Natural killer cell (primary cell): ENCODE measurements around the gene PRLH. TPM values are rescaled to one million over a fixed set of nuclear protein-coding genes. Genes with fewer than 3 reads are reported as not detected.

ENCODE experiments used
- ATAC-seq, 3 donors: fragments of 150-1000 bp in 2 of 3; fragments of 200-7000 bp in 1 of 3; cut with Tn5 transposase; 1 replicate in 1 of 3; 2 replicates in 2 of 3; pipeline ENCODE4 v1.10.0; 2021; ENCODE audit warnings: mild to moderate bottlenecking in 2 of 3, moderate library complexity in 2 of 3
- DNase-seq, 2 donors: peaks; one replicate each; pipeline versions ENCODE4 v3.0.0 to v3.0.0-alpha.2; 2013 to 2021; ENCODE audit warnings: mixed read lengths in 1 of 2
- H3K27ac ChIP-seq: one replicate; pipeline ENCODE4 v1.5.1; 2013; ENCODE audit warnings: mild to moderate bottlenecking, low read length
- H3K27me3 ChIP-seq: one replicate; pipeline ENCODE4 v1.6.1; 2013; ENCODE audit warnings: low read length; ENCODE audit not compliant: control insufficient read depth, insufficient read depth
- H3K36me3 ChIP-seq: one replicate; pipeline ENCODE4 v1.6.1; 2013; ENCODE audit warnings: low read length; ENCODE audit not compliant: control insufficient read depth, insufficient read depth
- H3K4me1 ChIP-seq: one replicate; pipeline ENCODE4 v1.6.1; 2013; ENCODE audit warnings: low read length; ENCODE audit not compliant: control insufficient read depth, insufficient read depth
- H3K4me3 ChIP-seq: one replicate; pipeline ENCODE4 v1.5.1; 2013; ENCODE audit warnings: low read length
- H3K9me3 ChIP-seq: one replicate; pipeline ENCODE4 v1.6.1; 2013; ENCODE audit warnings: low read length; ENCODE audit not compliant: control insufficient read depth, insufficient read depth
- H3K27ac Mint-ChIP-seq, 2 donors: one replicate each; pipeline ENCODE4 v1.8.0; 2022; ENCODE audit warnings: mild to moderate bottlenecking in 2 of 2, mixed read lengths in 2 of 2, moderate library complexity in 1 of 2
- H3K27me3 Mint-ChIP-seq, 2 donors: one replicate each; pipeline ENCODE4 v1.8.0; 2022; ENCODE audit warnings: low read depth in 2 of 2, mixed read lengths in 2 of 2
- H3K36me3 Mint-ChIP-seq: one replicate; pipeline ENCODE4 v1.8.0; 2022; ENCODE audit warnings: mixed read lengths
- H3K4me1 Mint-ChIP-seq, 2 donors: one replicate each; pipeline ENCODE4 v1.8.0; 2022; ENCODE audit warnings: mixed read lengths in 2 of 2
- H3K4me3 Mint-ChIP-seq: one replicate; pipeline ENCODE4 v1.8.0; 2022; ENCODE audit warnings: mild to moderate bottlenecking, moderate library complexity, mixed read lengths
- H3K9me3 Mint-ChIP-seq, 2 donors: one replicate each; pipeline ENCODE4 v1.8.0; 2022; ENCODE audit warnings: mixed read lengths in 2 of 2
- CTCF ChIP-seq: fragments of 200-600 bp; IDR thresholded peaks from one replicate; pipeline ENCODE4 v1.8.0; 2022; ENCODE audit warnings: antibody characterized with exemption
- WGBS: methylation state at CpG from one replicate; pipeline ENCODE4 v1.1.7; 2013; ENCODE audit warnings: missing lambda C conversion rate; ENCODE audit not compliant: insufficient coverage; 5-methylcytosine and 5-hydroxymethylcytosine counted together
- intact Hi-C: fragments of 100-400 bp; cut with micrococcal nuclease; formaldehyde crosslinking; loops from one replicate; pipeline ENCODE4 v1.14.2; 2022
- total RNA-seq, 4 donors: library from RNA; stranded (reverse); fragments of 120-200 nt in 1 of 4; gene quantifications; one replicate each; pipeline versions ENCODE4 v1.2.3 to v1.2.4, GENCODE V29; 2013 to 2022

PRLH gene
- total RNA-seq, 3 donors from 2014 or later (not counting 1 experiment from before 2014, with no cell fraction given), result not detected

- no peak for TF ChIP-seq CTCF
Measured at GRCh38 chr2:237591141-237591881, 24.9 kb downstream of the PRLH start.

GRCh38 chr2:237592425-237592980 lies 26.1 kb downstream of the PRLH start:
- WGBS, result 91% methylated on average over 18 of the region's 18 CpGs
- DNase-seq (no peak), ATAC-seq (no peak)
- Histone ChIP-seq H3K4me1 (peaks cover 6% of the 10 kb centered on the region), H3K4me3 (no peak overlapping the region), H3K27me3 (no peaks in the 10 kb centered on the region), H3K36me3 (no peaks in the 10 kb centered on the region), H3K9me3 (no peaks in the 10 kb centered on the region), H3K27ac (no peak overlapping the region)
- Mint-ChIP-seq H3K9me3 (no peaks in the 10 kb centered on the region), H3K4me1 (peaks cover 0 to 3% of the 10 kb centered on the region in 2 donors), H3K4me3 (no peak overlapping the region), H3K27ac (no peak overlapping the region), H3K27me3 (peaks cover 0 to 2% of the 10 kb centered on the region in 2 donors), H3K36me3 (no peaks in the 10 kb centered on the region)
- no peak for TF ChIP-seq CTCF
- intact Hi-C loops, result no loop called here

More at GRCh38 chr2:237591141-237591881, 24.9 kb downstream of the PRLH start:
- ATAC-seq (no peak), DNase-seq (no peak)
- Histone ChIP-seq H3K27ac (no peak overlapping the region), H3K36me3 (no peaks in the 10 kb centered on the region), H3K9me3 (no peaks in the 10 kb centered on the region), H3K27me3 (no peaks in the 10 kb centered on the region), H3K4me1 (peaks cover 6% of the 10 kb centered on the region), H3K4me3 (no peak overlapping the region)
- H3K27me3 Mint-ChIP-seq, result peaks cover 0 to 10% of the 10 kb centered on the region in 2 donors
- no peak overlapping the region for H3K27ac Mint-ChIP-seq
- 17% methylated on average over 12 of the region's 19 CpGs for WGBS
- no peak overlapping the region for H3K4me3 Mint-ChIP-seq
- H3K9me3 Mint-ChIP-seq, result no peaks in the 10 kb centered on the region
- H3K36me3 Mint-ChIP-seq, result no peaks in the 10 kb centered on the region
- intact Hi-C loops, result no loop called here
- H3K4me1 Mint-ChIP-seq, result no peaks in the 10 kb centered on the region

- Histone ChIP-seq H3K36me3 (no peaks in the 10 kb centered on the region), H3K27ac (no peak overlapping the region), H3K4me1 (peaks cover 6% of the 10 kb centered on the region), H3K4me3 (no peak overlapping the region), H3K27me3 (no peaks in the 10 kb centered on the region), H3K9me3 (no peaks in the 10 kb centered on the region)
- TF ChIP-seq CTCF, result no peak
- WGBS, result 95% methylated on average over 10 of the region's 10 CpGs
- no peaks in the 10 kb centered on the region for H3K36me3 Mint-ChIP-seq
- ATAC-seq (no peak), DNase-seq (no peak)
- intact Hi-C loops, result no loop called here
- no peaks in the 10 kb centered on the region for H3K27me3 Mint-ChIP-seq
- peaks cover 0 to 9% of the 10 kb centered on the region in 2 donors for H3K4me1 Mint-ChIP-seq
- H3K27ac Mint-ChIP-seq, result no peak overlapping the region
- H3K9me3 Mint-ChIP-seq, result no peaks in the 10 kb centered on the region
- no peak overlapping the region for H3K4me3 Mint-ChIP-seq
Measured at GRCh38 chr2:237593036-237593435, 26.7 kb downstream of the PRLH start.
